Measurements from ENCODE around the gene FKBP1A.
A peak's percentile ranks its signal among the peaks of the same experiment; 100 is the strongest.

FKBP1A gene

DNA sequence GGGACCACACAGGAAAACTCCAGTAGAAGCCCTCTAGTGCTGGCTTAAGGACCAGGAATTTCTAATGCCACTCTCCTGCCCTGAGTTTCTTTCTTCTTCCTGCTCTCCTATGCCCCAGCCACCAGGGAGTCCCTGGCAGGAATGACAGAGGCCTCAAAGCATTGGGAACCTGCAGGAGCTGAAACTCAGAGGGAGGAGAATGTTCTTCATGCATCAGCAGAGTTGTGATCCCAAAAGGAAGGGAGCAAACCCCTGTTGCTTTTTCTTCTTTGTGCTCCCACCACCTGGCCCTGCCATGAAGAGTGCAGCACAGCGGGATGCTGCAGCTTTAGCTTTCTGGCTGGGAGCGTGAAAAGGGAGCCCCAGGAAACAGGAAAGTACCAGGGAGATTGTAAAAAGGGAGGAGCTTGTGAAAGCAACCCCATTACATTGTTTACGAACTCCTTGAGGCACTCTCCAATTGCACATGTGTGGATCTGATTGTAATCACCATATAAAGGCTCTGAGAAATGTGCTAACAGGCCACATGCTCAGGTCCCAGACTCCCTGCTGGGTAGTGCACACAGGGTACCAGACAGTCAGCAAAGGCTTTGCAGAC is 34.7 kb upstream of the FKBP1A start:
- TF ChIP-seq CTCF (conservative IDR thresholded peaks at IDR 0.05; ENCODE audit: low read depth, low read length) = peak; percentile 16
- DNase-seq (ENCODE audit: low read depth) = no peak
- H3K4me3 ChIP-seq (ENCODE audit: low read length) = no peak overlapping the region

GRCh38 chr20:1426231-1426849 is 33.5 kb upstream of the FKBP1A start:
- no peak overlapping the region for H3K4me3 ChIP-seq (ENCODE audit: low read length)
- no peak for TF ChIP-seq CTCF (conservative IDR thresholded peaks at IDR 0.05; ENCODE audit: low read depth, low read length)
- DNase-seq (ENCODE audit: low read depth) = no peak

DNA sequence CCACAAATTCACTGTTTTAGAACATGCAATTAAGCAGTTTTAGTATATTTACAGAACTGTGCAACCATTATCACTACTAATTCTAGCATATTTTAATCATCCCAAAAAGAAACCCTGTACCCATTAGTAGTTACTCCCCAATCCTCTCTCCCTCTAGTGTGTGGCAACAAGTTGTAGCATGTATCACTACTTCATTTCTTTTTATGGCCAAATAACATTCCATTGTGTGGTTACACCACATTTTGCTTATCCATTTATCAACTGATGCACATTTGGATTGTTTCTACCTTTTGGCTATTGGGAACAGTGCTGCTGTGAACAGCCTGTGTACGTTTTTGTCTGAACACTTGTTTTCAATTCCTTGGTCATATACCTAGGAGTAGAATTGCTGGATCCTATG is 31.5 kb upstream of the FKBP1A start:
- DNase-seq (ENCODE audit: low read depth) = no peak

DNA sequence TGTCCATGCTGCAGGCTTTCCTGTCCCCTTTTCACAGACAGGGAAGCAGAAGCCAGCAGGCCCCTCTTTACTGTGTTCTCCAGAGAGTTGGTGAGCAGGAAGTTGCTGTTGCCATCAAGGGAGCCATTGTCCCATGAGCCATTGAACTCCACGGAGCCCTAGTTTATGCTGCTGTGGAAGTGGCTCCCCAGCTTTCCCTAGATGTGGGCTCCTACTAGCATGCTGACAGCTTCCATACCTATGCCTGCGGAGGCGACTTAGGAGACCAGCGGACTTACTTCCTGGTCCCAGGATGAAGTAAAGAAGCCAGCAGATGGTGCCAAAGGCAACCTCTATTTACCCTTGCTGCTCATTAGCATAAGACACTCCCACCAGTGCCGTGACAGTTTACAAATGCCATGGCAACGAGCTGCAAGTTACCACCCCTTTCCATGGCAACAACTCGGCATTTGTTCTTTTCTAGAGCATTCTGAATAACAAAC is 30.8 kb upstream of the FKBP1A start:
- peak; percentile 18 for TF ChIP-seq CTCF (conservative IDR thresholded peaks at IDR 0.05; ENCODE audit: low read depth, low read length)
- DNase-seq (ENCODE audit: low read depth) = no peak
- no peak overlapping the region for H3K4me3 ChIP-seq (ENCODE audit: low read length)

More for the DNA sequence above, 31.5 kb upstream of the FKBP1A start:
- H3K4me3 ChIP-seq (ENCODE audit: low read length) = no peak overlapping the region
- TF ChIP-seq CTCF (conservative IDR thresholded peaks at IDR 0.05; ENCODE audit: low read depth, low read length) = no peak

DNA sequence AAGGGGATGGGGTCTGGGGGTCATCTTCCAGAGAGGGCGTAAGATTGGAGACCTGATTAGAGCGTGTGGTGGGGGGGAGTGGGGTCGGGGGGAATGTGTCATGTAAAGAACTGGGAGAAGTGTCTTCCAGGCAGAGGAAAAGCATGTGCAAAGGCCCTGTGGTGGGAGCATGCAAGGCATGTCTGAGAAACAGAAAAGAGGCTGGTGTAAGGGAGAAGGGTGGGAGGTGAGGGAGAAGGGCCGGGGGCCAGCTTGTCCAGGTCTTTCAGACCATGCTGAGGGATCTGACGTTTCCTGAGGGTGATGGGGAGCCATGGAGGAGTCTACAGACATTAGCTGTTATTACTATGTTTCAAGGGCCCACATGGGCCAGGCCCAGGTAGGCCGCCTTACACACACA is 30.4 kb upstream of the FKBP1A start:
- no peak overlapping the region for H3K4me3 ChIP-seq (ENCODE audit: low read length)
- no peak for DNase-seq (ENCODE audit: low read depth)
- no peak for TF ChIP-seq CTCF (conservative IDR thresholded peaks at IDR 0.05; ENCODE audit: low read depth, low read length)

DNA sequence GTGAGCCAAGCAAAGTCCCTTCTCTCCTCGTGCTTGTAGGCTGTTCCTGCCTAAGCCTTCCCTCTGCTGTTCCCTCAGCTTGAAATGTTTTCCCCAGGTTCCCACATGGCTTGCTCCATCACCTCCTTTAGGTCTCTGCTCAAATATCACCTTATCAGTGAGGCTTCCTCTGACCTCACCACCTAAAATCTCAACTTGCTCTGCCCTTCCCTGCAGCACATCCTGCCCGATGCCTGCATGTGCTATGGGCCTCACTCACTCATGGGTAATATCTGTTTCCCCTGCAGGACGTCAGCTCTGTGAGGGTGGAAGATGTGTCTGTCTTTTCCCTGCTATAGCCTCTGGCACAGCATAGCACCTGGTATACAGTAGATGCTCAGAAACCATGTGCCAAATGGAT is 29.9 kb upstream of the FKBP1A start:
- no peak for DNase-seq (ENCODE audit: low read depth)
- TF ChIP-seq CTCF (conservative IDR thresholded peaks at IDR 0.05; ENCODE audit: low read depth, low read length) = no peak
- no peak overlapping the region for H3K4me3 ChIP-seq (ENCODE audit: low read length)

DNA sequence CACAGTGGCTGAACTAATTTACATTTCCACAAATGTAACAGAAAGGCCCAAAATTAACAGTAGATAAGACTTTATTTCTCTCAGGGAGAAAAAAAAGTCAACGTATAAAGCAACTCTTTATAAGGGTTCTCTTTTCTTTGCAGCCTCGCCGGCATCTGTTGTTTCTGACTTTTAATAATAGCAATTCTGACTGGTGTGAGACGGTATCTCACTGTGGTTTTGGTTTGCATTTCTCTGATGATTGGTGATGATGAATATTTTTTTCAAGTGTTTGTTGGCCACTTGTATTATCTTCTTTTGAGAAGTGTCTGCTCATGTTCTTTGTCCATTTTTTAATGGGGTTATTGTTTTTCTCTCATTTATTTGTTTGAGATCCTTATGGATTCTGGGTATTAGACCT is 27.2 kb upstream of the FKBP1A start:
- DNase-seq (ENCODE audit: low read depth) = no peak
- TF ChIP-seq CTCF (conservative IDR thresholded peaks at IDR 0.05; ENCODE audit: low read depth, low read length) = no peak
- no peak overlapping the region for H3K4me3 ChIP-seq (ENCODE audit: low read length)

Data from retinal pigment epithelial cell (primary cell).